Neural progenitor cell (in vitro differentiated cells): ENCODE results near the gene SREBF1. TPM values are rescaled to one million over a fixed set of nuclear protein-coding genes. Genes with fewer than 3 reads are reported as not detected.

ENCODE experiments used
- DNase-seq: peaks from one replicate; pipeline ENCODE4 v3.0.0-alpha.2; 2016; ENCODE audit warnings: low spot score
- H2AFZ ChIP-seq: fragments of 200-600 bp; sonication (generic); replicated peaks from 2 replicates; pipeline ENCODE4 v1.6.1; 2016; ENCODE audit warnings: antibody characterized with exemption
- H3F3A ChIP-seq: fragments of 200-600 bp; sonication (generic); 2 replicates; pipeline ENCODE4 v1.6.1; 2016; ENCODE audit warnings: antibody characterized with exemption, low read depth
- H3K27ac ChIP-seq: fragments of 200-600 bp; sonication (generic); 2 replicates; pipeline ENCODE4 v1.5.1; 2016; ENCODE audit warnings: mild to moderate bottlenecking
- H3K27me3 ChIP-seq: fragments of 200-600 bp; sonication (generic); 2 replicates; pipeline ENCODE4 v1.6.1; 2016; ENCODE audit warnings: mild to moderate bottlenecking, moderate library complexity
- H3K36me3 ChIP-seq: fragments of 200-600 bp; sonication (generic); 2 replicates; pipeline ENCODE4 v1.5.1; 2016
- H3K4me1 ChIP-seq: fragments of 200-600 bp; sonication (generic); 2 replicates; pipeline ENCODE4 v1.6.1; 2016; ENCODE audit warnings: mixed run types
- H3K4me2 ChIP-seq: fragments of 200-600 bp; sonication (generic); 2 replicates; pipeline ENCODE4 v1.6.1; 2016
- H3K4me3 ChIP-seq: fragments of 200-600 bp; sonication (generic); 2 replicates; pipeline ENCODE4 v1.5.1; 2016
- H3K79me2 ChIP-seq: fragments of 200-600 bp; sonication (generic); 2 replicates; pipeline ENCODE4 v1.6.1; 2016; ENCODE audit warnings: low read depth
- H3K9ac ChIP-seq: fragments of 200-600 bp; sonication (generic); 2 replicates; pipeline ENCODE4 v1.6.1; 2016
- H3K9me3 ChIP-seq: fragments of 200-600 bp; sonication (generic); 2 replicates; pipeline ENCODE4 v1.5.1; 2016; ENCODE audit warnings: low read depth
- H4K20me1 ChIP-seq: fragments of 200-600 bp; sonication (generic); 2 replicates; pipeline ENCODE4 v1.6.1; 2016; ENCODE audit warnings: low read depth
- H3K27ac Mint-ChIP-seq: 3 replicates; pipeline ENCODE4 v1.8.0; 2021; ENCODE audit warnings: mixed read lengths
- H3K27me3 Mint-ChIP-seq: 2 replicates; pipeline ENCODE4 v1.8.0; 2022; ENCODE audit warnings: low read depth, mild to moderate bottlenecking, inconsistent platforms, moderate library complexity, mixed read lengths; ENCODE audit not compliant: insufficient read depth
- H3K36me3 Mint-ChIP-seq: 3 replicates; pipeline ENCODE4 v1.8.0; 2021; ENCODE audit warnings: mixed read lengths
- H3K4me1 Mint-ChIP-seq: 3 replicates; pipeline ENCODE4 v1.8.0; 2021; ENCODE audit warnings: mixed read lengths
- H3K4me3 Mint-ChIP-seq: 3 replicates; pipeline ENCODE4 v1.8.0; 2021; ENCODE audit warnings: mild to moderate bottlenecking, moderate library complexity, mixed read lengths
- H3K9me3 Mint-ChIP-seq: 3 replicates; pipeline ENCODE4 v1.8.0; 2020; ENCODE audit warnings: mixed read lengths
- CTCF ChIP-seq: fragments of 200-600 bp; sonication (generic); IDR thresholded peaks from 2 replicates; pipeline ENCODE4 v1.5.1; 2017; ENCODE audit warnings: antibody characterized with exemption, mild to moderate bottlenecking
- EZH2 ChIP-seq: fragments of 200-600 bp; sonication (generic); IDR thresholded peaks from 2 replicates; pipeline ENCODE4 v1.6.1; 2017; ENCODE audit warnings: antibody characterized with exemption, mild to moderate bottlenecking, moderate library complexity
- EZH2phosphoT487 ChIP-seq: fragments of 200-600 bp; sonication (generic); IDR thresholded peaks from 2 replicates; pipeline ENCODE4 v1.6.1; 2017; ENCODE audit warnings: antibody characterized with exemption
- total RNA-seq: library from RNA; depleted of rRNA; stranded (reverse); fragments of >200 nt; gene quantifications from 2 replicates; pipeline ENCODE4 v1.2.3, GENCODE V29; 2015; ENCODE audit warnings: low replicate concordance

SREBF1 gene
- total RNA-seq, 1 donor from 2014 or later, result 12.7 TPM

DNA sequence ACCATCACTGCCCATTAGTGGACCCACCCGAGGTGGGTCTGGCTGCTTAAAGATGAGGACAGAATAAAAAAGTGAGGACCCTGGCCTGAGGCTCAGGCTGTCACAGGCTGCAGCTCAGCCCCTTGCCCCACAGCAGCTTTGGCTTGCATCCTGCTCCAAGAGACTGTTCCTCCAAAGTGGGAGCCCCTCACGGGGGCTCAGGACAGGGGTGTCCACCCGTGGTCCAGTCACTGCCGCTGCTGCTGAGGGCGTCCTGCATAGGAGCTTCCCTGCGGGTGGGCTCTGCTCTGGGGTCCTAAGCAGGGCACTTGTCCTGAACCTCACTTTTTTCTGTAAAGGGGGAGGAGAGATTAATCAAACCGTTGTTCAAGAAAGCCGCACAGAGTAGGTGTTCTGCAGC lies 47.8 kb downstream of the SREBF1 start:
- Mint-ChIP-seq H3K36me3 (peaks cover 5% of the 10 kb centered on the region), H3K9me3 (no peaks in the 10 kb centered on the region), H3K4me1 (peaks cover 89% of the 10 kb centered on the region), H3K27ac (peak overlapping the region; percentile 12), H3K27me3 (peaks cover 6% of the 10 kb centered on the region), H3K4me3 (no peak overlapping the region)
- Histone ChIP-seq H3K4me3 (no peak overlapping the region), H3K9me3 (no peaks in the 10 kb centered on the region), H3K79me2 (peaks cover 16% of the 10 kb centered on the region), H3K27ac (no peak overlapping the region), H3K4me1 (peaks cover 74% of the 10 kb centered on the region), H4K20me1 (peaks cover 100% of the 10 kb centered on the region), H3K36me3 (no peaks in the 10 kb centered on the region), H3F3A (peaks cover 35% of the 10 kb centered on the region), H3K9ac (no peak overlapping the region), H3K4me2 (no peak overlapping the region), H3K27me3 (peaks cover 11% of the 10 kb centered on the region), H2AFZ (no peak overlapping the region)
- TF ChIP-seq EZH2phosphoT487, result no peak
- TF ChIP-seq CTCF, result no peak
- no peak for TF ChIP-seq EZH2
- DNase-seq, result no peak

DNA sequence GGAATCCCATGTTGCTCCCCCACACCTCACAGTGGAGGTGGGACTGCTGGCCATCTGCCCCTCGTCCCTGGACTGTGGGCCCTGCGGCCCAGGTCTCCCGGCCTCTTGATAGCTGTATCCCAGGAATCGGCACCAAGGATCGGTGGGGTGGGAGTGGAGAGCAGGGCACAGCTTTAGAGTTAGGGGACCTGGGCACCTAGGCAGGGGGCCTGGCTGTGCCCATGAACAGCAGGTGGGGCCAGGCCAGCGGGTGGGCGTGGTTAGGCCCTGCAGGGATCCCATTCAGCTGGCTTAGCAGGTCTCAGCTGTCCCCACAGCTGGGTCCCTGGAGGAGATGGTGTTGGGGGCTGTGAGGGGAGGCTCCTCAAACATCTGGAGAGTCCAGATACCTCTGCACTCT lies 49.2 kb downstream of the SREBF1 start:
- Histone ChIP-seq H3K4me3 (no peak overlapping the region), H3K27ac (no peak overlapping the region), H4K20me1 (peaks cover 99% of the 10 kb centered on the region), H3K9me3 (no peaks in the 10 kb centered on the region), H3F3A (peaks cover 45% of the 10 kb centered on the region), H3K9ac (no peak overlapping the region), H2AFZ (no peak overlapping the region), H3K4me2 (no peak overlapping the region), H3K4me1 (peaks cover 70% of the 10 kb centered on the region), H3K36me3 (no peaks in the 10 kb centered on the region), H3K27me3 (peaks cover 11% of the 10 kb centered on the region), H3K79me2 (peaks cover 16% of the 10 kb centered on the region)
- peaks cover 82% of the 10 kb centered on the region for H3K4me1 Mint-ChIP-seq
- no peak overlapping the region for H3K4me3 Mint-ChIP-seq
- no peak overlapping the region for H3K27ac Mint-ChIP-seq
- no peak for DNase-seq
- H3K36me3 Mint-ChIP-seq, result no peaks in the 10 kb centered on the region
- peaks cover 6% of the 10 kb centered on the region for H3K27me3 Mint-ChIP-seq
- TF ChIP-seq CTCF, result no peak
- TF ChIP-seq EZH2, result no peak
- TF ChIP-seq EZH2phosphoT487, result no peak
- no peaks in the 10 kb centered on the region for H3K9me3 Mint-ChIP-seq

DNA sequence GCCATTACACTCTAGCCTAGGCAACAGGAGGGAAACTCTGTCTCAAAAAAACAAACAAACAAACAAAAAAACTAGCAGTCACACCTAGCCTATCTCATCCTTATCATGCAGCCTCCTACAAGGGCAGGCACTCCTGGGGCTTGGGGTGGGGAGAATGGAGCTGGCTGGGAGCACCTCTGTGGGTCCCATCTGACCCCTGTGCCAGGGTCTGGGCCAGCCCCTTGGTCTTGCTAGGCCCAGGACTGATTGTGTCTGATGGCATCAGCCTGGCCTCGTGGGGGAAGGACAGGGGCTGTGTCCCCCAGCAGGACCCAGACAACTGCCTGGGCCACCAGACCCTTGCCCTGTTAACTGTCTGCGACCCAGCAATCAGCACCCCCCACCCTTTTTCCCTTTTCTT lies 49.8 kb downstream of the SREBF1 start:
- Histone ChIP-seq H3K4me2 (no peak overlapping the region), H3K79me2 (peaks cover 16% of the 10 kb centered on the region), H3K4me1 (peaks cover 65% of the 10 kb centered on the region), H2AFZ (no peak overlapping the region), H3F3A (peaks cover 44% of the 10 kb centered on the region), H4K20me1 (peaks cover 97% of the 10 kb centered on the region), H3K9me3 (no peaks in the 10 kb centered on the region), H3K27ac (no peak overlapping the region), H3K4me3 (no peak overlapping the region), H3K36me3 (no peaks in the 10 kb centered on the region), H3K9ac (no peak overlapping the region), H3K27me3 (peaks cover 13% of the 10 kb centered on the region)
- H3K27me3 Mint-ChIP-seq, result peaks cover 3% of the 10 kb centered on the region
- no peak for DNase-seq
- no peak overlapping the region for H3K27ac Mint-ChIP-seq
- H3K36me3 Mint-ChIP-seq, result no peaks in the 10 kb centered on the region
- H3K4me1 Mint-ChIP-seq, result peaks cover 76% of the 10 kb centered on the region
- TF ChIP-seq EZH2phosphoT487 (no peak), EZH2 (no peak), CTCF (no peak)
- no peak overlapping the region for H3K4me3 Mint-ChIP-seq
- H3K9me3 Mint-ChIP-seq, result no peaks in the 10 kb centered on the region
